HEK293 (cell line): Measurements from ENCODE around the gene MACO1.

Experiments
- CTCF ChIP-seq: fragments of 450-650 bp; formaldehyde crosslinking; IDR thresholded peaks from 2 replicates; pipeline ENCODE4 v1.5.1; 2016; ENCODE audit warnings: missing biosample characterization, missing genetic modification characterization
- KLF17 ChIP-seq: fragments of 450-650 bp; formaldehyde crosslinking; IDR thresholded peaks from 2 replicates; pipeline ENCODE4 v1.5.1; 2016; ENCODE audit warnings: missing biosample characterization, missing genetic modification characterization
- TSHZ1 ChIP-seq: fragments of 450-650 bp; formaldehyde crosslinking; IDR thresholded peaks from 2 replicates; pipeline ENCODE4 v1.5.1; 2016; ENCODE audit warnings: missing biosample characterization, missing genetic modification characterization, borderline replicate concordance
- YY1 ChIP-seq: fragments of 450-650 bp; formaldehyde crosslinking; IDR thresholded peaks from 2 replicates; pipeline ENCODE4 v1.5.1; 2018; ENCODE audit warnings: missing biosample characterization, missing genetic modification characterization
- YY2 ChIP-seq: fragments of 450-650 bp; formaldehyde crosslinking; IDR thresholded peaks from 2 replicates; pipeline ENCODE4 v1.5.1; 2016; ENCODE audit warnings: missing biosample characterization, missing genetic modification characterization
- ZEB2 ChIP-seq: fragments of 450-650 bp; formaldehyde crosslinking; IDR thresholded peaks from 2 replicates; pipeline ENCODE4 v1.5.1; 2016; ENCODE audit warnings: missing biosample characterization, missing genetic modification characterization
- ZFHX2 ChIP-seq: fragments of 450-650 bp; formaldehyde crosslinking; conservative IDR thresholded peaks from 2 replicates; pipeline ENCODE4 v1.5.1; 2016; ENCODE audit warnings: missing biosample characterization, missing genetic modification characterization
- ZNF148 ChIP-seq: fragments of 450-650 bp; formaldehyde crosslinking; IDR thresholded peaks from 2 replicates; pipeline ENCODE4 v1.5.0; 2017; ENCODE audit warnings: missing biosample characterization, missing genetic modification characterization, borderline replicate concordance
- ZNF155 ChIP-seq: fragments of 450-650 bp; formaldehyde crosslinking; IDR thresholded peaks from 2 replicates; pipeline ENCODE4 v1.5.1; 2016; ENCODE audit warnings: missing biosample characterization, missing genetic modification characterization
- ZNF169 ChIP-seq: fragments of 450-650 bp; formaldehyde crosslinking; IDR thresholded peaks from 2 replicates; pipeline ENCODE4 v1.5.1; 2016; ENCODE audit warnings: missing biosample characterization, missing genetic modification characterization
- ZNF26 ChIP-seq: fragments of 450-650 bp; formaldehyde crosslinking; IDR thresholded peaks from 2 replicates; pipeline ENCODE4 v1.5.1; 2016; ENCODE audit warnings: missing biosample characterization, missing genetic modification characterization
- ZNF704 ChIP-seq: fragments of 450-650 bp; formaldehyde crosslinking; IDR thresholded peaks from 2 replicates; pipeline ENCODE4 v1.5.1; 2016; ENCODE audit warnings: missing biosample characterization, missing genetic modification characterization
- ZNF843 ChIP-seq: fragments of 450-650 bp; formaldehyde crosslinking; IDR thresholded peaks from 2 replicates; pipeline ENCODE4 v1.5.1; 2016; ENCODE audit warnings: missing biosample characterization, missing genetic modification characterization
- TF ChIP-seq, protein P1 (sequence below): fragments of 450-650 bp; formaldehyde crosslinking; IDR thresholded peaks from 2 replicates; pipeline ENCODE4 v1.5.1; 2016; ENCODE audit warnings: missing biosample characterization, missing genetic modification characterization
- TF ChIP-seq, protein P2 (sequence below): sonication (generic); formaldehyde crosslinking; IDR thresholded peaks from 2 replicates; pipeline ENCODE4 v1.8.1; 2022; ENCODE audit warnings: mild to moderate bottlenecking, moderate library complexity, missing genetic modification reagents
- TF ChIP-seq, protein P3 (sequence below): fragments of 450-650 bp; formaldehyde crosslinking; IDR thresholded peaks from 2 replicates; pipeline ENCODE4 v1.5.1; 2017; ENCODE audit warnings: missing biosample characterization, missing genetic modification characterization
- TF ChIP-seq, protein P4 (sequence below): fragments of 450-650 bp; formaldehyde crosslinking; IDR thresholded peaks from 2 replicates; pipeline ENCODE4 v1.5.1; 2016; ENCODE audit warnings: missing biosample characterization, missing genetic modification characterization

MACO1 gene

DNA sequence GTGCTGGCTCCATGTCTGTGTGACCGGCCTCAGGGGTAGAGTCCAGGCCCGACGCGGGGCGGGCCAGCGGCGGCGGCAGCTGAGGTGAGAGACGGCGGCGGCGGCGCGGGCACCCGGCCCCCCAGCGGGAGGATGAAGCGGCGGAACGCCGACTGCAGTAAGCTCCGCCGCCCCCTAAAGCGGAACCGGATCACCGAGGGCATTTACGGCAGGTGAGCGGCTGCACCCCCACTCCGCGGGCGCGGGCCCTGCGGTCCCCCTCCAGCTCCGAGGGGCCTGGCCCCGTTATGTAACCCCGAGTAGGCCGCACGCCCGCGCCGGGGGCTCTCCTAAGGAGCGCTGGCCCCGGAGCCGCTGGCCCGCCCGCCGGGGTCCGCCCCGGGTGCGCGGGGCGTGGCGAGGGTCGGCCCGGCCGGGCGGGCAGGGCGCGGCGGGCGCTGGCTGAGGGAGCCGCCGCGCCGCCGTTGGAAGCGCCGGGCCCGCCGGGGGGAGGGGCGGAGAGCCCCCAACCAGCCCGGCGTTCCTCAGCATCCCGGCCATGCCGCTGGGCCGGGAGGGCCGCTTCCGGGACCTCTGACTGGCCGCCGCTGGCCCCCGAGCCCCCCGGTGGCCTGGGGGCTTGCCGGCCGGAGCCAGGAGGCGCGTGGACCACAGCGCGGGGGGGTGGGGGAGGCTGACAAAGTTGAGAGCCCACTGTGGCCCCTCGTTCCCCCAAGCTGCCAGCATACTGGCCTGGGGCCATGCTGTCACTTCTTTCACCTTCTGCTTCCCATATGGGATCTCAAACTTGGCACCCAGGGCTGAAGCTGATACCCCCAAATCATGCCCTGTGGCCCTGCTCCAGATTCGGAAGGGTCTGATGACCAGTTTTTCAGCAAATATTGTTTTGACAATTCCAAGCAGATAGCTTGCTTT, 527 bp downstream of the MACO1 start (continued):
- TF ChIP-seq ZNF26 (tag by site-specific recombination) (no peak), ZNF169 (tag by site-specific recombination) (no peak), ZNF843 (tag by site-specific recombination) (no peak), ZFHX2 (0 out of 2 replicates have a peak, but pooled peaks have one; percentile 9), YY1 (peak; percentile 58; the same call in 1 of the 2 replicates), ZNF148 (no peak), ZNF155 (tag by site-specific recombination) (no peak), YY2 (tag by site-specific recombination) (no peak), KLF17 (tag by site-specific recombination) (no peak; the same call in 1 of the 2 replicates), ZEB2 (tag by site-specific recombination) (no peak), TSHZ1 (tag by site-specific recombination) (no peak), CTCF (tag by site-specific recombination) (no peak), ZNF704 (no peak)
- TF ChIP-seq, protein P1, sequence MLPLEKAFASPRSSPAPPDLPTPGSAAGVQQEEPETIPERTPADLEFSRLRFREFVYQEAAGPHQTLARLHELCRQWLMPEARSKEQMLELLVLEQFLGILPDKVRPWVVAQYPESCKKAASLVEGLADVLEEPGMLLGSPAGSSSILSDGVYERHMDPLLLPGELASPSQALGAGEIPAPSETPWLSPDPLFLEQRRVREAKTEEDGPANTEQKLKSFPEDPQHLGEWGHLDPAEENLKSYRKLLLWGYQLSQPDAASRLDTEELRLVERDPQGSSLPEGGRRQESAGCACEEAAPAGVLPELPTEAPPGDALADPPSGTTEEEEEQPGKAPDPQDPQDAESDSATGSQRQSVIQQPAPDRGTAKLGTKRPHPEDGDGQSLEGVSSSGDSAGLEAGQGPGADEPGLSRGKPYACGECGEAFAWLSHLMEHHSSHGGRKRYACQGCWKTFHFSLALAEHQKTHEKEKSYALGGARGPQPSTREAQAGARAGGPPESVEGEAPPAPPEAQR (tag by site-specific recombination), result no peak
- TF ChIP-seq, protein P2, sequence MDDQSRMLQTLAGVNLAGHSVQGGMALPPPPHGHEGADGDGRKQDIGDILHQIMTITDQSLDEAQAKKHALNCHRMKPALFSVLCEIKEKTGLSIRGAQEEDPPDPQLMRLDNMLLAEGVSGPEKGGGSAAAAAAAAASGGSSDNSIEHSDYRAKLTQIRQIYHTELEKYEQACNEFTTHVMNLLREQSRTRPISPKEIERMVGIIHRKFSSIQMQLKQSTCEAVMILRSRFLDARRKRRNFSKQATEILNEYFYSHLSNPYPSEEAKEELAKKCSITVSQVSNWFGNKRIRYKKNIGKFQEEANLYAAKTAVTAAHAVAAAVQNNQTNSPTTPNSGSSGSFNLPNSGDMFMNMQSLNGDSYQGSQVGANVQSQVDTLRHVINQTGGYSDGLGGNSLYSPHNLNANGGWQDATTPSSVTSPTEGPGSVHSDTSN, result no peak
- TF ChIP-seq, protein P3, sequence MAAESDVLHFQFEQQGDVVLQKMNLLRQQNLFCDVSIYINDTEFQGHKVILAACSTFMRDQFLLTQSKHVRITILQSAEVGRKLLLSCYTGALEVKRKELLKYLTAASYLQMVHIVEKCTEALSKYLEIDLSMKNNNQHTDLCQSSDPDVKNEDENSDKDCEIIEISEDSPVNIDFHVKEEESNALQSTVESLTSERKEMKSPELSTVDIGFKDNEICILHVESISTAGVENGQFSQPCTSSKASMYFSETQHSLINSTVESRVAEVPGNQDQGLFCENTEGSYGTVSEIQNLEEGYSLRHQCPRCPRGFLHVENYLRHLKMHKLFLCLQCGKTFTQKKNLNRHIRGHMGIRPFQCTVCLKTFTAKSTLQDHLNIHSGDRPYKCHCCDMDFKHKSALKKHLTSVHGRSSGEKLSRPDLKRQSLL, result peak; percentile 56; the same call in 1 of the 2 replicates
- TF ChIP-seq, protein P4, sequence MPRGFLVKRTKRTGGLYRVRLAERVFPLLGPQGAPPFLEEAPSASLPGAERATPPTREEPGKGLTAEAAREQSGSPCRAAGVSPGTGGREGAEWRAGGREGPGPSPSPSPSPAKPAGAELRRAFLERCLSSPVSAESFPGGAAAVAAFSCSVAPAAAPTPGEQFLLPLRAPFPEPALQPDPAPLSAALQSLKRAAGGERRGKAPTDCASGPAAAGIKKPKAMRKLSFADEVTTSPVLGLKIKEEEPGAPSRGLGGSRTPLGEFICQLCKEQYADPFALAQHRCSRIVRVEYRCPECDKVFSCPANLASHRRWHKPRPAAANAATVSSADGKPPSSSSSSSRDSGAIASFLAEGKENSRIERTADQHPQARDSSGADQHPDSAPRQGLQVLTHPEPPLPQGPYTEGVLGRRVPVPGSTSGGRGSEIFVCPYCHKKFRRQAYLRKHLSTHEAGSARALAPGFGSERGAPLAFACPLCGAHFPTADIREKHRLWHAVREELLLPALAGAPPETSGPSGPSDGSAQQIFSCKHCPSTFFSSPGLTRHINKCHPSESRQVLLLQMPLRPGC, result 0 out of 2 replicates have a peak, but pooled peaks have one; percentile 36
